GM18909 (cell line): ENCODE results near the gene BEND4.
A peak's percentile ranks its signal among the peaks of the same experiment; 100 is the strongest.

Experiments
- ATAC-seq: cut with Tn5 transposase; IDR thresholded peaks from one replicate; pipeline ENCODE4 v1.9.1; 2021; ENCODE audit warnings: mild to moderate bottlenecking; ENCODE audit not compliant: unreplicated experiment, poor library complexity

BEND4 gene

DNA sequence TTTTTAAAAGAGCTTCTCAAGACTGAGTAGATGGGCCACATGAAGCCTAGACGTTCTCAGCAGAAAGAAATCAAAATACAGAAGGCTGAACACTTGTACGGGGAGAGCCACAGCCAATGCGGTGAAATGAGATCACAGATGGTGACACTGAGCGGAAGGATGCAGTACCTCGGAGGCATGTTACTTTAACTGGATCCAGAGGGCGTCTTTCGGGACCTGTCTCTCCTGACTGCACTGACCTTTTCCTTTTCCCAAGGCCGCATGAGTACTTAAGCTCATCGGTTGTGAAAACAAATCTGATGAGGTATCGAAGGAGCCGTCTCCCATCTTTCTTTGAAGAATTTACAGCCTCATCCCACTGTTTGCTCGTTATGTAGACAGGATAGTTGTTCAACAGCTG is 32.6 kb downstream of the BEND4 start:
- ATAC-seq = no peak

DNA sequence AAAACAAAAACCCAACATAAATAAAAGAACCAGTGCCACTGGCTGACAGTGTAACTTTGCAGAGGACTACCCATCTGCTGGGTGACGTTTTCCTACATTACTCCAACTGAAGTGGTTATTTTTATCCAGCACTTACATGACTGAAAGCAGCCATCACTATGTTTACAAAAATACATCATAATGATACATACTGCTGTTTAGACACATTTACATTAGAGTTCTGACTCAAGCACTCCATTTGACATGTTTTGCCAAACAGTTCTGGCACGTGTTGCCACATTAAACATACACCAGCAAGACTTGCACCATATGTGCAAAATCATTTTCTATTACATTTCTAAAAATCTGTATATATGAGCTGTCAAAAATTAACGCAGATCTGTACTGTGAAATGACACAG is 39.6 kb downstream of the BEND4 start:
- no peak for ATAC-seq

DNA sequence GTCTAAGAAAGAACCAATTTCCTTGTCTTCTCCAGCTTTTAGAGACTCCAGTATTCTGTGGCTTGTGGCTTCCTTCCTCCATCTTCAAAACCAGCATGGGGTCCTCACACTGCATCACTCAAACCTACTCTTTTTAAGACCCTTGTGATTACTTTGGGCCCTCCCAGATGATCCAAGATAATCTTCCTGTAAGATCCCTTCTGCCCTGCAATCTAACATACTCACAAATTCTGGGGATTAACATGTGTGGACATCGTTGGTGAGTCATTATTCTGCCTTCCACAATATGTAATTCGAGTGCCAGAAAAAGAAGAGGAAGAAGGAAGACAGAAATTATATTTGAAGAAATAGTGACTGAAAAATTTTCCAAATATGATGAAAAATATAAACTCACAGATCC is 47.9 kb downstream of the BEND4 start:
- ATAC-seq = no peak

DNA sequence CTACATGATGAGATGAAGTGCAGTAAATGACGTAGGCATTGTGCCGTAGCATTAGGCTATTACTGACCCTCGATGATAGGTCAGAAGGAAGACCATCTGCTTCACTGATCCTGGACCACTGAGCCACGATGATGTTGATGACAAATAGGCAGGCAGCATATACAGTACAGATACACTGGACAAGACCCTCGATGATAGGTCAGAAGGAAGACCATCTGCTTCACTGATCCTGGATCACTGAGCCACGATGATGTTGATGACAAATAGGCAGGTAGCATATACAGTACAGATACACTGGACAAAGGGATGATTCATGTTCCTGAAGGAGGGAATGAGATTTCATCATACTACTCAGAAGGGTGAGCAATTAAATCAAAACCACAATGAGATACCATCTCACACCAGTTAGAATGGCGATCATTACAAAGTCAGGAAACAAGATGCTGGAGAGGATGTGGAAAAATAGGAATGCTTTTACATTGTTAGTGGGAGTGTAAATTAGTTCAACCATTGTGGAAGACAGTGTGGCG is 50.9 kb downstream of the BEND4 start:
- no peak for ATAC-seq

DNA sequence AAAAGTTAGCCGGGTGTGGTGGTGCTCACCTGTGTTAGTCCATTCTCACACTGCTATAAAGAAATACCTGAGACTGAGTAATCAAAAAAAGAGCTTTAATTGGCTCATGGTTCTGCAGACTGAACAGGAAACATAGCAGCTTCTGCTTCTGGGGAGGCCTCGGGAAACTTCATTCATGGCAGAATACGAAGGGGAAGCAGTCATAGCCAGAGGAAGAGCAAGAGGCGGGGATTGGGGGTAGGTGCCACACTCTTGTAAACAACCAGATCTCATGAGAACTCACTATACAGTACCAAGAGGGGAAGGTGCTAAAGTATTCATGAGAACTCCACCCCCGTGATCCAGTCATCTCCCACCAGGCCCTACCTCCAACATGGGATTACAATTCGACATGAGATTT is 64.1 kb downstream of the BEND4 start:
- ATAC-seq = no peak

DNA sequence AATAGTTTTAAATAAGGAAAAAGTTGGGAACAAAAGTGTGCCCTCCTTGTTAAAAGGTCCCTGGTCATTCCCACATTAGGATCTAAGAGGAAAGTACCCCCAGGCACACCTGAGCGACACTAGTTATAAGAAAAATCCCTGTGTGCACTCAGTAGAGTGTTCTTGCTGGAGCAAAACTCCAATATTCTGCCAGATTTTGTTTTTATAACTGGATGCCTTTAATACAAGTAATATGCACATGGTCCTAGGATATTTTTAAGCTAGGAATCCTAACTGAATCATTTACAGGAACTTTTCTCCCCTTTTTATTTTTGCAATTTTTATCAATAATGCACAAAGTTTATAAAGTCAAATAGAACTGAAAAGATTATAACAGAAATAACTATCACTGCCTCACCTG is 68.6 kb downstream of the BEND4 start:
- no peak for ATAC-seq

DNA sequence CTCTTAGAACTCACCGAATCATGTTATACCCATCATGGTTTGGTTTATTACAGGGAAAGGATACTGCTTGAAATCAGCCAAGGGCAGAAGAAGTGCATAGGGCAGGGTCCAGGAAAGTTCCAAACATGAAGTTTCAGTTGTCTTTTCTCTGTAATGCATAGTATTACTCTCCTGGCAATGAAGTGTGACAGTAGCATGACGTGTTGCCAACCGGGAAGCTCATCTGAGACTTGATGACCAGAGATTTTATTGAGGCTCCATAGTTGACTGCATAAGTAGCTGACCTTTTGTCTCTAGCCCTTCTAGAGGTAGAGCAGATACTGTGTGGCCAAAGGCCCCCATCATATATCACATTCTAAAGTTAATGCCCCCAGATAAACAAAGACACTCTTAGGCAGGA is 72.1 kb downstream of the BEND4 start:
- ATAC-seq = peak; percentile 67

DNA sequence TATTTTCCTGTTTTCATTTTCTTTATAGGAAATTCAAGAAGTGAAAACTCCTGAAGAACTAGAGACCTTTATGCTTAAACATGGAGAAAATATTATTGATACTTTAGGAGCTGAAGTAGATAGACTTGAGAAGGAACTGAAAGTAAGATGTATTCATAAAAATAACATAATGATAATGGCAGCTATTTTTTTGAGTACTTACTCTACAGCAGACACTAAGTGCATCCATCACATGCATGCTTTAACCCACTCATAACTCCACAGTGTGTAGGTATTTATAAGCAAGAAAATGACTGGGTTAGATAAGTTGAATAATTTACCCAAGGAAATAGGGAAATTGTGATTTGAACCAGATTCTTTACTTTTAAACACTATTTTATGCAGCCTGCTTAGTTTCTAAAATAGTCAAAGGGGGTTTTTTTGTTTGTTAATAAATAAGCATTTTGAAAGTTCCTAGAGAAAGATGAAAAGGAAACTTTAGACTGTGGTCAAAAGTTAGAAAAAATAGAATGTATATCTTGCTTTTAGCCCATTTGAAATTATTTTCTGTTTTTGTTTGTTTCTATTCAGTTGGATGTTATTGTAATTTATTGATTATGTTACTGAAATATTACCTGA is 74.2 kb downstream of the BEND4 start:
- peak; percentile 93 for ATAC-seq

DNA sequence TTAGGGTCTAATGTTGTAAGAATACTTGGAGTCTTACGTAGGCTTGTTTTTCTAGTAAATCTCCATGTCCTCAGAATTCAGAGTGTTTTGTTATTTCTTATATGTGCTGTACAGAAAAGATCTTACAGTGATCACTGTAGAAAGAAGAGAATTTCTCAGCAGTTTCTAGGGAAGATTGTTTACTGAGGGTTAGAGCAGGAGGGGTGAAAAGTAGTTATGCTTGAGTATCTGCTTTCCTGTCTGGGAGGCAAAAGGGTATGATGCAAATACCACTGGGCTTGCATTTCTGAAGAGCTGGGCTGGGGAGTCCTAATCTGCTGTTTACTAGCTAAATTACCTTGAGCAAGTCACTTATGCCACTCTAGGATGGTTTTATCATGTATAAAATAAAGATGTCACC is 78.2 kb downstream of the BEND4 start:
- no peak for ATAC-seq

DNA sequence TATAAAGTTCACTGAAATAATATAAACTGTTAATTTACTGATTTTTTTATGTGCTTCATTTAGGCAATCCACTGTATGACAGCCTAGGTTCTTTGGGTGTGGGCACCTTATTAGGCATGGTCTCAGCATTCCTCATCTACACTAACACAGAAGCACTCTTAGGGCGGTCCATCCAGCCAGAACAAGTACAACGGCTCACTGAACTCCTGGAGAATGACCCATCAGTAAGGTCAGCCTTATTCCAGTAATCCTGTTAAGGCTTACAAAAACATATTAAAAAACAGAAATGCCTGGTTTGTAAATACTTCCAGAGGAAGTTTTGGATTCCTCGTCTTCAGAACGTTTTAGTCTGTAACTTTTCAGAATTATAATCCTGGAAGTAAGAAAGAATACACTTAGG is 82.0 kb downstream of the BEND4 start:
- no peak for ATAC-seq

DNA sequence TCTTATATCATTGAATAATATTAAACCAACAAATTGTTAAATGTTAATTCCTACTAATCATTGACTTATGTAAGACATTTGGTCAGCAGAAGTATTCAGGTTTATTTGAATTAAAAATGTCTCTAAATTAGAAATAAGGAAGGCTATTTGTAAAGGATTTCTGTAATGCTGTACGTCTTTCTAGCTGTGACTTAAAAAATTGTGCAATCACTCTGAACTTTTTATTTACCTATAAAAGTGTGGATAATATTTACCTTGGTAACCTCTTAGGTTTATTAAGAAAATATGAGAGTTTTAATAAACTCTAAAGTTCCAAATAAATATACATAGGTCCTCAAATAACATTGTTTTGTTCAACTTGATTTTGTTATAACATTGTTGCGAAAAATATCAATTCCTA is 85.2 kb downstream of the BEND4 start:
- ATAC-seq = no peak

DNA sequence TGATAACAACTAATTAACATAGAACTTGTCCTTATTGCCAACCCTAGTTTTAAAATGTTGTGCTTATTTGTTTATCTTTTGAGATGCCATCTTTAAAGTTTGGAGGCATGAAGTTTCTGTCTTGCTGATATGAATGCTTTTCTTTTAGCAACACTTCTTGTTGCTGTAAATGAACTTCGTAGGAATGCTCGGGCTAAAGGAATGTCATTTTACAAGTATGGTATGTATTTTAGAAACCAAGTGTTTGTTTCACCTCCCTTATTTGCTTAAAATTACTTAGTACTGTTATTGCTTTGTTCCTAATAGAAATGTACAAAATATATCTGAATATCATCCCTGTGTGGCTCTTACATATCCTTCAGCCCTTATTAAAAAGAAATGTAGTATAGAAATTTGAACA is 86.1 kb downstream of the BEND4 start:
- ATAC-seq = no peak
